ENCODE data around the gene SLC12A5. TPM values are rescaled to one million over a fixed set of nuclear protein-coding genes. Genes with fewer than 3 reads are reported as not detected.
A peak's percentile ranks its signal among the peaks of the same experiment; 100 is the strongest.
"Not testable (repeated sequence)": the region's sequence is repeated elsewhere in the genome, so short reads cannot be mapped to it uniquely, and the experiment has no call there.

The SLC12A5 gene
- polyA plus RNA-seq, 1 donor from 2014 or later, result 0.11 TPM

DNA sequence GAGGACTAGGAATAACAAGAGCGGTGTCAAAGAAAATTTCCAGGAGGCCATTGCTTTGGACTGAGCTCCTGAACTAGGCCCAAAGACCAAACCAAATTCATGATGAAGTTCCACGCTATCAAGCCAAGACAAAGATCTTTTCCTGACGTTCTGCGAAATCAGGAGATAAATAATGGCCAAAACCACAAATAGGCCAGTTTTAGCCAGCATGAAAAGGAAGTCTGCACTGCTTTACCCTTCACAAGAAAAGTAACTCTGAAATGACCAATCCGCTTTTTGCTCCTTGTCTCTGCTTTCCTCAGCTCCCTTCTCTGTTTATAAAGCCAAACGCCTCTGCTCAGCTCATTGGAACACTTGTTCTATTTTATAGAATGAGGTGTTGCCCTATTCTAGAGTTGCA lies 54.1 kb downstream of the SLC12A5 start:
- H3K27ac Mint-ChIP-seq, result no peak overlapping the region
- H3K36me3 Mint-ChIP-seq, result no peaks in the 10 kb centered on the region
- no peak overlapping the region for H3K4me3 Mint-ChIP-seq
- H3K9me3 Mint-ChIP-seq, result no peaks in the 10 kb centered on the region
- H3K4me1 Mint-ChIP-seq, result peaks cover 41 to 63% (median 60%) of the 10 kb centered on the region in 3 donors
- H3K27me3 Mint-ChIP-seq, result no peaks in the 10 kb centered on the region

- H3K27me3 Mint-ChIP-seq, result no peaks in the 10 kb centered on the region
- no peaks in the 10 kb centered on the region for H3K36me3 Mint-ChIP-seq
- H3K4me1 Mint-ChIP-seq, result peaks cover 42 to 66% (median 65%) of the 10 kb centered on the region in 3 donors
- no peak overlapping the region for H3K27ac Mint-ChIP-seq
- H3K9me3 Mint-ChIP-seq, result no peaks in the 10 kb centered on the region
- no peak overlapping the region for H3K4me3 Mint-ChIP-seq
These were observed 54.6 kb downstream of the SLC12A5 start for GRCh38 chr20:46083531-46084061.

- no peaks in the 10 kb centered on the region for H3K9me3 Mint-ChIP-seq
- no peaks in the 10 kb centered on the region for H3K27me3 Mint-ChIP-seq
- H3K27ac Mint-ChIP-seq, result peak overlapping the region in 1 of 3 donors; percentile 71
- H3K4me3 Mint-ChIP-seq, result peak overlapping the region in 1 of 4 donors; percentile 33
- H3K4me1 Mint-ChIP-seq, result peaks cover 42 to 67% (median 67%) of the 10 kb centered on the region in 3 donors
- H3K36me3 Mint-ChIP-seq, result no peaks in the 10 kb centered on the region
These were observed 55.8 kb downstream of the SLC12A5 start for GRCh38 chr20:46084805-46085178.

GRCh38 chr20:46085179-46085851 lies 56.3 kb downstream of the SLC12A5 start:
- no peaks in the 10 kb centered on the region for H3K36me3 Mint-ChIP-seq
- no peaks in the 10 kb centered on the region for H3K9me3 Mint-ChIP-seq
- H3K27ac Mint-ChIP-seq, result peak overlapping the region in 1 of 3 donors; percentile 71
- H3K27me3 Mint-ChIP-seq, result no peaks in the 10 kb centered on the region
- peaks cover 42 to 68% (median 67%) of the 10 kb centered on the region in 3 donors for H3K4me1 Mint-ChIP-seq
- H3K4me3 Mint-ChIP-seq, result peak overlapping the region in 2 of 4 donors; percentile 33 to 70

- Mint-ChIP-seq H3K27ac (peak overlapping the region; percentile 0 to 97 (median 41)), H3K4me3 (peak overlapping the region; percentile 49 to 86 (median 52)), H3K36me3 (peaks cover 2% of the 10 kb centered on the region), H3K9me3 (no peaks in the 10 kb centered on the region), H3K4me1 (peaks cover 42 to 68% (median 65%) of the 10 kb centered on the region in 3 donors), H3K27me3 (no peaks in the 10 kb centered on the region)
These were observed 58.1 kb downstream of the SLC12A5 start for GRCh38 chr20:46087161-46087560.

GRCh38 chr20:46088409-46089166 lies 59.6 kb downstream of the SLC12A5 start:
- Mint-ChIP-seq H3K4me1 (peaks cover 42 to 57% (median 54%) of the 10 kb centered on the region in 3 donors), H3K27me3 (no peaks in the 10 kb centered on the region), H3K4me3 (peak overlapping the region; percentile 86 to 97 (median 91))

DNA sequence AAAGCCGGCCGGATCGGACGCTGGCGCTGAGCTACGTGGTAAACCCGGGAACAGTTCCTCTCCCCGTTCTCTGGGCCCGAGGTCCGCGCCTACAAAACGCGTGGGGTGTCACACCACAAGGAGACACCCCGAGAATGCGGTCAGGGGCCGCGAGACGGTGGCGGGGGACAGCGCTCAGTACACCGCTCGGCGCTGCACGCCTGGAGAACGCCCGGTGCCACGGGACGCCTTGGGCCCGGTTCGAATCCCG lies 60.1 kb downstream of the SLC12A5 start:
- Mint-ChIP-seq H3K27ac (peak overlapping the region; percentile 83 to 97 (median 93)), H3K36me3 (peaks cover 2% of the 10 kb centered on the region), H3K9me3 (no peaks in the 10 kb centered on the region), H3K27me3 (no peaks in the 10 kb centered on the region), H3K4me3 (peak overlapping the region; percentile 86 to 97 (median 91)), H3K4me1 (peaks cover 42 to 56% (median 50%) of the 10 kb centered on the region in 3 donors)

More at GRCh38 chr20:46088409-46089166, 59.6 kb downstream of the SLC12A5 start:
- Mint-ChIP-seq H3K36me3 (peaks cover 2% of the 10 kb centered on the region), H3K27ac (peak overlapping the region; percentile 83 to 97 (median 93)), H3K9me3 (no peaks in the 10 kb centered on the region)

GRCh38 chr20:46089417-46090388 lies 60.7 kb downstream of the SLC12A5 start, which contains the start of gene NCOA5:
Gene NCOA5, minus strand, starts transcription at chr20:46089962. Its CDS starts 10,538 bp downstream, at chr20:46079424.
- H3K27me3 Mint-ChIP-seq, result no peaks in the 10 kb centered on the region
- peaks cover 2% of the 10 kb centered on the region for H3K36me3 Mint-ChIP-seq
- no peaks in the 10 kb centered on the region for H3K9me3 Mint-ChIP-seq
- H3K4me3 Mint-ChIP-seq, result peak within 1 kb of the TSS; percentile 86 to 97 (median 91)
- H3K4me1 Mint-ChIP-seq, result peaks cover 36 to 53% (median 45%) of the 10 kb centered on the region in 3 donors
- peak within 1 kb of the TSS; percentile 83 to 97 (median 95) for H3K27ac Mint-ChIP-seq

DNA sequence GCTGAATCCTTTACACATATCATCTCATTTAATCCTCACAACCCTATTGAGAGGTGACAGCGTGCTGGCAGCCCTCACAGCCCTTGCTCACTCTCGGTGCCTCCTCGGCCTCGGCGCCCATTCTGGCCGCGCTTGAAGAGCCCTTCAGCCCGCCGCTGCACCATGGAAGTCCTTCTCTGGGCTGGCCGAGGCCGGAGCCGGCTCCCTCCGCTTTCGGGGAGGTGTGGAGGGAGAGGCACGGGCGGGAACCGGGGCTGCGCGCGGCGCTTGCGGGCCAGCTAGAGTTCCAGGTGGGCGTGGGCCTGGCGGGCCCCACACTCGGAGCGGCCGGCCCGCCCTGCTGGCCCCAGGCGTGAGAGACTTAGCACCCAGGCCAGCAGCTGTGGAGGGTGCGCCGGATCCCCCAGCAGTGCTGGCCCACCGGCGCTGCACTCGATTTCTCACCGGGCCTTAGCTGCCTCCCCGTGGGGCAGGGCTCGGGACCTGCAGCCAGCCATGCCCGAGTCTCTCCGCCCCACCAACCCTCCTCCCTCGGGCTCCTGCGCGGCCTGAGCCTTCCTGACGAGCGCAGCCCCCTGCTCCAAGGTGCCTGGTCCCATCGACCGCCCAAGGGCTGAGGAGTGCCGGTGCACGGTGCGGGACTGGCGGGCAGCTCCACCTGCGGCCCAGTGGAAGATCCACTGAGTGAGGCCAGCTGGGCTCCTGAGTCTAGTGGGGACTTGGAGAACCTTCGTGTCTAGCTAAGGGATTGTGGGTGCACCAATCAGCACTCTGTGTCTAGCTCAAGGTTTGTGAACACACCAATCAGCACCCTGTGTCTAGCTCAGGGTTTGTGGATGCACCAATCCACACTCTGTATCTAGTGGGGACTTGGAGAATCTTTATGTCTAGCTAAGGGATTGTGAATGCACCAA lies 62.9 kb downstream of the SLC12A5 start:
- Mint-ChIP-seq H3K4me3 (peak overlapping the region in 1 of 4 donors; percentile 45), H3K4me1 (peaks cover 17 to 32% (median 25%) of the 10 kb centered on the region in 3 donors)
- H3K9me3 Mint-ChIP-seq, H3K36me3 Mint-ChIP-seq, H3K27ac Mint-ChIP-seq, H3K27me3 Mint-ChIP-seq: not testable (repeated sequence)

DNA sequence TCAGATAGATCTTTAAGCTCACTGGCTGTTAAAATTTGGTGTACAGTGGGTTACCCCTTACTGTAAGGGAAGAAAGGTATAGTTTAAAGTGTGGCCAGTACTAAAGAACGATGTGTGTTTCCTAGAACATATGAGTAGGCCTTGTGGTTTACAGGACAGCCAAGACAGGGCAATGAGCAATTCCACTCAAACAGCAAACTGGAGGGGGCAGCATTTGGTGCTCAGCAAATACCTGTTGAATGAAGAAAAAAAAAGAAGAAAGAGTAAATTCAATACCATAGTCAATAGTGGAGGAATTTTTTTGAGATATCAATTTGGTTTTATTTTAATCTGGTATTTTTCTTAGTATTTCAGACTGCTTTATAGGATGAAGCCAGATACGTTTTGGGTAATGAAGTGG lies 64.5 kb downstream of the SLC12A5 start:
- H3K27me3 Mint-ChIP-seq, result no peaks in the 10 kb centered on the region
- peak overlapping the region in 1 of 3 donors; percentile 23 for H3K27ac Mint-ChIP-seq
- peaks cover 2% of the 10 kb centered on the region for H3K36me3 Mint-ChIP-seq
- peaks cover 5 to 19% (median 10%) of the 10 kb centered on the region in 3 donors for H3K4me1 Mint-ChIP-seq
- peak overlapping the region in 1 of 4 donors; percentile 71 for H3K4me3 Mint-ChIP-seq
- H3K9me3 Mint-ChIP-seq, result no peaks in the 10 kb centered on the region

DNA sequence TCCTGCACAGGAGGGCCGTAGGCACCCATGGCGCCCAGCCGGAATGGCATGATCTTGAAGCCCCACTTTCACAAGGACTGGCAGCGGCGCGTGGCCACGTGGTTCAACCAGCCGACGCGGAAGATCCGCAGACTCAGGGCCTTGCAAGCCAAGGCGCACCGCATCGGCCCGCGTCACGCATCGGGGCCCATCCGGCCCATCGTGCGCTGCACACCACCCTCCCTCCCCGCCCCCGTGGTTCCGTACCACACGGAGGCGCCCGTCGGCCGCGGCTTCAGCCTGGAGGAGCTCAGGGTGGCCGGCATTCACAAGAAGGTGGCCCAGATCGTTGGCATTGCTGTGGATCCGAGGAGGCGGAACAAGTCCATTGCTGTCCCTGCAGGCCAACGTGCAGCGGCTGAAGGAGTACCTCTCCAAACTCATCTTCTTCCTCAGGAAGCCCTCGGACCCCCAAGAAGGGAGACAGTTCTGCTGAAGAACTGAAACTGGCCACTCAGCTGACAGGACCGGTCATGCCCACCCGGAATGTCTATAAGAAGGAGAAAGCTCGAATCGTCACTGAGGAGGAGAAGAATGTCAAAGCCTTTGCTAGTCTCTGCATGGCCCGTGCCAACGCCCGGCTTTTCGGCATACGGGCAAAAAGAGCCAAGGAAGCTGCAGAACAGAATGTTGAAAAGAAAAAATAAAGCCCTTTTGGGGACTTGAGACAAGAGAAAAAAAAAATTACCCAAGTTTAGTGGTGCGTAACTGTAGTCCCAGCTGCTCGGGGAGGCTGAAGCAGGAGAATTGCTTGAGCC lies 70.7 kb downstream of the SLC12A5 start:
- no peak overlapping the region for H3K27ac Mint-ChIP-seq
- H3K27me3 Mint-ChIP-seq, result no peaks in the 10 kb centered on the region
- no peaks in the 10 kb centered on the region for H3K36me3 Mint-ChIP-seq
- H3K4me1 Mint-ChIP-seq, result peaks cover 7 to 19% (median 9%) of the 10 kb centered on the region in 3 donors
- no peaks in the 10 kb centered on the region for H3K9me3 Mint-ChIP-seq
- H3K4me3 Mint-ChIP-seq, result peak overlapping the region; percentile 43 to 89 (median 71)

DNA sequence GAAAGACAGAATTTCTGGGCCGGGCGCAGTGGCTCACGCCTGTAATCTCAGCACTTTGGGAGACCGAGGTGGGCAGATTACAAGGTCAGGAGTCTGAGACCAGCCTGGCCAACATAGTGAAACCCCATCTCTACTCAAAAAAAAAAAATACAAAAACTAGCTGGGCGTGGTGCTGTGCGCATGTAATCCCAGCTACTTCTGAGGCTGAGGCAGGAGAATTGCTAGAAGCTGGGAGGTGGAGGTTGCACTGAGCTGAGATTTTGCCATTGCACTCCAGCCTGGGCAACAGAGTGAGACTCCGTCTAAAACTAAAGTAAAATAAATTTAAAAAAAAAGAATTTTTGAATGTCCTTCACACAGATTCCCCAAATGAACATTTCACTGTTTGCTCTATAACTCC lies 71.4 kb downstream of the SLC12A5 start:
- Mint-ChIP-seq H3K4me3 (peak overlapping the region in 3 of 4 donors; percentile 14 to 77 (median 43)), H3K27ac (peak overlapping the region in 1 of 3 donors; percentile 70), H3K4me1 (peaks cover 7 to 19% (median 9%) of the 10 kb centered on the region in 3 donors)
- H3K36me3 Mint-ChIP-seq, H3K27me3 Mint-ChIP-seq, H3K9me3 Mint-ChIP-seq: not testable (repeated sequence)

DNA sequence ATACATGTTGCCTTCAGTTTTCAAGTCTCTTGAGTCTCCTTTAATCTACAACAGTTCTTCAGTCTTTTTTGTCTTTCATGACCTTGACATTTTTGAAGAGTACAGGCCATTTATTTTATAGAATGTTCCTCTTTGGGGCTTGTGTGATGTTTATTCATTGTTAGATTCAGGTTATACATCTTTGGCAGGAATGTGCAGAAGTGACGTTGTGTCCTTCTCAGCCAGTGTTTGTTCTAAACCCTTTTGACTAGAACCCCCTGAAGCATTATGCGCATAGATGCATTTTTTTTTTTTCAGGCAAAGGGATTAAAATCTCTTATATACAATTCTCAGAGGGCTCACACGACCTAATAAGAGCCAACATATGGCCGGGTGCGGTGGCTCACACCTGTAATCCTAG lies 72.0 kb downstream of the SLC12A5 start:
- no peaks in the 10 kb centered on the region for H3K27me3 Mint-ChIP-seq
- peaks cover 7 to 19% (median 9%) of the 10 kb centered on the region in 3 donors for H3K4me1 Mint-ChIP-seq
- H3K36me3 Mint-ChIP-seq, result no peaks in the 10 kb centered on the region
- H3K4me3 Mint-ChIP-seq, result peak overlapping the region in 2 of 4 donors; percentile 18 to 45
- no peaks in the 10 kb centered on the region for H3K9me3 Mint-ChIP-seq
- peak overlapping the region in 1 of 3 donors; percentile 70 for H3K27ac Mint-ChIP-seq
